Measurements from ENCODE around the gene LSR.

The LSR gene

GRCh38 chr19:35266520-35267352, 17.9 kb downstream of the LSR start:
- DNase-seq (ENCODE audit: low read depth in 2 of 2, low spot score in 1 of 2), result no peak

DNA sequence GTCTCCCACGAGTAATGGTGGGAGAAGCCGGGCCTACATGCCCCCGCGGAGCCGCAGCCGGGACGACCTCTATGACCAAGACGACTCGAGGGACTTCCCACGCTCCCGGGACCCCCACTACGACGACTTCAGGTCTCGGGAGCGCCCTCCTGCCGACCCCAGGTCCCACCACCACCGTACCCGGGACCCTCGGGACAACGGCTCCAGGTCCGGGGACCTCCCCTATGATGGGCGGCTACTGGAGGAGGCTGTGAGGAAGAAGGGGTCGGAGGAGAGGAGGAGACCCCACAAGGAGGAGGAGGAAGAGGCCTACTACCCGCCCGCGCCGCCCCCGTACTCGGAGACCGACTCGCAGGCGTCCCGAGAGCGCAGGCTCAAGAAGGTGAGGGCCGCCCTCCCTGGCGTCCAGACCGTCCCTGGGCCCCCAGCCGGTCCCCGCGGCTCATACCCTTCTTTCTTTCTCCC, 18.6 kb downstream of the LSR start:
- peak in 1 of 2 donors; percentile 19 for DNase-seq (ENCODE audit: low read depth in 2 of 2, low spot score in 1 of 2)

- DNase-seq (ENCODE audit: low read depth in 2 of 2, low spot score in 1 of 2), result peak in 1 of 2 donors; percentile 53
Measured at GRCh38 chr19:35267818-35268535, 19.2 kb downstream of the LSR start.

DNA sequence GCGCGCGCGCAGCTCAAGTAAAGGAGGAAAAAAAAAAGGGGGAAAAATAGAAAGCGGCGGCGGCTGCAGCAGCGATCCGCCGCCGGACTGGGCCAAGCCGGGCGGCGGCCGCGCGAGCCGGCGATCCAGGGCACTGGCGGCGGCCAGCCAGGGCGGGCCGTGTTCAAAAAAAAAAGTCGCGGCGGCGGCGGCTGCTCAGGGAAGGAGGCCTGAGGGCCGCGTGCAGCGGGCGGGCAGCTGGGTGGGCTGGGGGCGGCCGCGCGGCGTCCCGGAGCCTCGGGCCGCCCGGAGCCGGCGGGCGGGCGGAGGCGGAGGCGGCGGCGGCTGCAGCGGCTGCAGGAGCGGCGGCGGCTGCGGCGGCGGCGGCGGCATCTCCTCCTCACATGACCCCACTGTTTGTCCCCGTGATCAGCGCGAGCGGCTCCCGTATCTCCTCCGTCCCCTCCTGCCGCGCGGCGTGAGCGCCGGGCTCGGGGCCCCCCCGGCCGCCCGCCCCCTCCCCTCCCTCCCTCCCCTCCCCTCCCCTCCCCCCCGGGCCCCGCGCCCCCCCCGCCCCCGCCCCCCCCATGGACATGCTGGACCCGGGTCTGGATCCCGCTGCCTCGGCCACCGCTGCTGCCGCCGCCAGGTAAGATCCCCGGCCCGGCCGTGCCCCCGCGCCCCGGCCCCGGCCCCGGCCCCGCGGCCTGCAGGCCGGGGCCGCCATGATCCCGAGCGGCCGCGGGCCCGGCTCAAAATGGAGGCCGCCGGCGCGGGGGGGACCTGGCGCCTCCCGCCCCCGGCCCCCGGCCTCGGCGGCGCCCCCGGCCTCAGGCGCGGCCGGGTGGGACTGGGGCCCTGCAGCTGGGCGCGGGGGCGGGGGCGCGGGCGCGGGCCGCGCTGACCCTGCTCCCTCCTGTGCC, 20.0 kb downstream of the LSR start, which contains the start of gene USF2:
Gene USF2, plus strand, starts transcription at position 427 of the 902 bp plus-strand sequence. Its CDS starts 140 bp downstream, at position 567.
- DNase-seq (ENCODE audit: low read depth in 2 of 2, low spot score in 1 of 2), result peak in 1 of 2 donors; percentile 23

DNA sequence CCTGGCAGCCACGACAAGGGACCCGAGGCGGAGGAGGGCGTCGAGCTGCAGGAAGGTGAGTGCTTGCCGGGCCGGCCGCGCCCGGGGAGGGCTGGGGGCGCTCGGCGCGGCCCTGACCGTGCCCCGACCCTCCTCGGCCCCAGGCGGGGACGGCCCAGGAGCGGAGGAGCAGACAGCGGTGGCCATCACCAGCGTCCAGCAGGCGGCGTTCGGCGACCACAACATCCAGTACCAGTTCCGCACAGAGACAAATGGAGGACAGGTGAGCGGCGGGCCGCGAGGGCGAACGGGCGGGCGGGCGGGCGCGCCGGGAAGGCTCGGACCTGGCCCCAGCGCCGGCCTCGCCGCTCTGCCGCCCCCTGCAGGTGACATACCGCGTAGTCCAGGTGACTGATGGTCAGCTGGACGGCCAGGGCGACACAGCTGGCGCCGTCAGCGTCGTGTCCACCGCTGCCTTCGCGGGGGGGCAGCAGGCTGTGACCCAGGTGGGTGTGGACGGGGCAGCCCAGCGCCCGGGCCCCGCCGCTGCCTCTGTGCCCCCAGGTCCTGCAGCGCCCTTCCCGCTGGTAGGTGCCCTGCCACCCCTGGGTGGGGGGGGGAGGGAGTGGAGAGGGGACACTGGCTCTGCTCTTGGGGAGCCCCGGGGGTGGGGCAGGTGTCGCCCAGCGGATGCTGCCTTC, 20.8 kb downstream of the LSR start:
- peak; percentile 51 to 52 for DNase-seq (ENCODE audit: low read depth in 2 of 2, low spot score in 1 of 2)

- DNase-seq (ENCODE audit: low read depth in 2 of 2, low spot score in 1 of 2), result no peak
Measured at GRCh38 chr19:35270381-35270811, 21.6 kb downstream of the LSR start.

GRCh38 chr19:35271546-35271945, 22.7 kb downstream of the LSR start:
- no peak for DNase-seq (ENCODE audit: low read depth in 2 of 2, low spot score in 1 of 2)

DNA sequence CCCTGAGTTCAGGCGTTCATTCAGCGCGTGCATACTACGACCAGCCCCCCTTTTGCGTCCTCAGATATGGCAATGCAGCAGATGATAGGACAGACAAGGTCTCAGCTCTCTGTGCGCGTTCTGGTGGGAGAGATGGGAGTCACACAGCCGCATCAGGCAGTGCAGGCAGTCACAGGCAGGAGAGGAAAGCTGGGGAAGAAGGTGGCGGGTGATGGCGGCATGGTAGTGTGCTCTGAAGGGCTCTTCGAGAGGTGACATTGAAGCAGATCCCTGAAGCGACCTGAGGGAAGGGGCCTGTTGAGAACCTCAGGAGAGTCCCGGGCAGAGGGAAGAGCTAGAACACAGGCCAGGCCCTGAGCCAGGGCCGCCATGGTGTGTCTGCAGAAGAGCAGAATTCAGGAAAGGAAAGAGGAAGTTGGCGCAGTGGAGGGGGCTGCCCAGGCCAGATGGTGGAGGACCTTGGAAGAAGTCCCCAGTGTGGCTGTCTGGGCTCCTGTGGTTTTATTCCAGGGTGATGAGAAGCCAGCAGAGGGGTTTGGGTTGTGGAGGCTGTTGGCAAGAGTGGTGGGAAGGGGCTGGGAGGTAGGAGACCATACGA, 23.4 kb downstream of the LSR start:
- no peak for DNase-seq (ENCODE audit: low read depth in 2 of 2, low spot score in 1 of 2)

GRCh38 chr19:35272954-35273649, 24.3 kb downstream of the LSR start:
- DNase-seq (ENCODE audit: low read depth in 2 of 2, low spot score in 1 of 2), result no peak

- no peak for DNase-seq (ENCODE audit: low read depth in 2 of 2, low spot score in 1 of 2)
Measured at GRCh38 chr19:35273686-35274259, 25.0 kb downstream of the LSR start.

- DNase-seq (ENCODE audit: low read depth in 2 of 2, low spot score in 1 of 2), result no peak
Measured at GRCh38 chr19:35274323-35274722, 25.5 kb downstream of the LSR start.

DNA sequence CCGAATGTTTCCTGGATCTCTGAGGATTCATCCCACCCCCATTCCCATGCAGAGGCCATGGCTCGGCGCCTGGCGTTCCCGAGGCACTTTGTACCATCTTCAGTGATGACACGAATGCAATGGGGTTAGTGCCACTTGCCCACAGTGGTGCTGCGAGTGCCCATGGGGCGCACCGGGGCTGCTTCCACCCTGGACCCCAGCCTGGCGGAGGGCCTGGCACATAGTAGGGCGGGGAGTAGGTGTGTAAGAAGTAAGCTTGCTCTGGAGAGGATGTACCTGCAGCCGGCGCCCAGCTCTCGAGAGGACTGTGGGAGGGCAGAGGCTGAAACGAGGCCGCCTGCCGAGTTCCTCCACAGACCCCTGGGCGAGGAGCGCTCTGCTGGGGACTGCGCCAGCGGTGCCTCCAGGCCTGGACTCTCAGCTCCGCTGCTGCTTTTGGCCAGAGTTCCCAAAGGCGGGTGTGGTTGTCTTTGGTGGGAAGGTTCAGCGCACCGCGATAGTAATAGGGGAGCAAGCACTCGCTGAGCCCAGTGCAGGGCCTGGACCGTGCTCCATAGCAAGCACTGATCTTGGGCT, 28.0 kb downstream of the LSR start:
- no peak for DNase-seq (ENCODE audit: low read depth in 2 of 2, low spot score in 1 of 2)

DNA sequence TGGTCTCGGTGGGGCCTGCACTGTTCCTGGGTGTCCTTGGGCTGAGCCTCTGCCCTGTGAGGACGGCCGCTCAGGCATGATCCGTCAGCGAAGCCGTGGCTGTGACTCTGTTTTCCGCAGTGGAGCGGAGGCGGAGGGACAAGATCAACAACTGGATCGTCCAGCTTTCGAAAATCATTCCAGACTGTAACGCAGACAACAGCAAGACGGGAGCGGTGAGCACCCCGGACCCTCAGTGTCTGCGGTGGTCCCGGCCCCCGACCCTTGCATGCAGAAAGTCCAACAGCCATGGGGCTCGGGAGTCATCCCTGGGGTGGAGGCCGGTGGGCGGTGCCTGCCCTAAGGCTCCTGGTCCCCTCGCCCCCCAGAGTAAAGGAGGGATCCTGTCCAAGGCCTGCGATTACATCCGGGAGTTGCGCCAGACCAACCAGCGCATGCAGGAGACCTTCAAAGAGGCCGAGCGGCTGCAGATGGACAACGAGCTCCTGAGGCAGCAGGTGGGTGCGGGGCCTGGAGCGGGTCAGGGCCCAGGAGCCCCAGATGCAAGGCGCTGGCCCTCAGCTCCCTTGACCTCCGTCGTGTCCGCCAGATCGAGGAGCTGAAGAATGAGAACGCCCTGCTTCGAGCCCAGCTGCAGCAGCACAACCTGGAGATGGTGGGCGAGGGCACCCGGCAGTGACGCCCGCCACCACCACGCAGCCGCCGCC, 29.9 kb downstream of the LSR start:
- no peak for DNase-seq (ENCODE audit: low read depth in 2 of 2, low spot score in 1 of 2)

- no peak for DNase-seq (ENCODE audit: low read depth in 2 of 2, low spot score in 1 of 2)
Measured at GRCh38 chr19:35279374-35279773, 30.6 kb downstream of the LSR start.

DNA sequence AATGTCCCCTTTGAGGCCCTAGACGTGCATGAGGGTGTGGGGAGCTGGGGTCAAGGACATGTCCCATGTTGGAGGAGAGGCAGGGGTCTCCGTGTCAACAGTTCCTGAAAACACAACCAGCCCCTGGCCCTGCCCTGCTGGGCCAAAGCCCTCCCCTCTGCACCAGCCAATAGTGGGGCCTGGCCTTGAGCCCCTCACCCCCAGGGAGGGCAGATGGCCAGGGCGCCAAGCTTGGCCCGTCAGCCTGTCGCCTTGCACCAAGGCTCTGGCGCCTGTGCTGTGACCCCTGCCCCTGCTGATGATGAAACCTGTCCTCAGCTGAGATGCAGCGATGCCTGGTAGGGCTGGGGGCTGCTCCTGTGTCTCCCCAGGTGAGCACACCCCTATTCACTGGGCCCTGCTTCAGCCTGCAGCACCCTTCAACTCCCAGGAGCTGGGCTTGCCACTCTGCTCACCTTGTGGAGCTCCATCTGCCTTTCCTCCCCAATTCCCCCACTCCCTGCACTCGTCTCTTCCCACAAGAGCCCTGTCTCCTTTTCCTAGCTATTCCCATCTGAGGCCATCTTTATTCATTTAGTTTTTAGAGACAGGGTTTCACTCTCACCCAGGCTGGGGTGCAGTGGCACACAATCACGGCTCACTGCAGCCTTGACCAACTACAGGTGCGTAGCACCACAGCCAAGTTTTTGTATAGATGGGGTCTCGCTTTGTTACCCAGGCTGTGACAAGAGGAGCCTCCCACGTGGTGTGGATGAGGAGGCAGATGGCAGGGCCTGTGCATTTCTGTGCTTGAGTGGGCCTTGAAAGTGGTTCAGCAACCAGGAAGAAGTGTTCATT, 31.4 kb downstream of the LSR start:
- no peak for DNase-seq (ENCODE audit: low read depth in 2 of 2, low spot score in 1 of 2)

DNA sequence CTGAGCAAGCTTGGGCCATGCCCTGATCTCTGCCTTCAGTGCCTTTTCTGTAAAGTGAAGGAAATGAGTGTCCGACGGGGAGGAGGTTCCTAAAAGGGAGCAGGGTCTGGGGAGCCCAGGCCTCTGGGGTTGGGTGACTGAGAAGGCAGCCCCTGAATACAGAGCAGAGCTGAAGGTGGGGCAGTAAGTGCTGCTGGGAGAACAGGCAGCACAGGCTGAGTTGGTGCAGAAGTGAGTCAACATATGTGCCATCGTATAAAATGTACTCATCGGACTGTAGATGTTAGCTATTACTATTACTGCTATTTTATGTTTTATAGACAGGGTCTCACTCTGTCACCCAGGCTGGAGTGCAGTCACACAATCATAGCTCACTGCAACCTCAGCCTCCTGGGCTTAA, 32.5 kb downstream of the LSR start:
- DNase-seq (ENCODE audit: low read depth in 2 of 2, low spot score in 1 of 2), result no peak
